AG09319 (cell line): ENCODE results near the gene PPP3CA.
A peak's percentile ranks its signal among the peaks of the same experiment; 100 is the strongest.

Experiments
- DNase-seq: peaks from one replicate; pipeline ENCODE4 v3.0.0-alpha.2; 2010; ENCODE audit warnings: low read depth; ENCODE audit errors: extremely low read depth
- CTCF ChIP-seq: IDR thresholded peaks from 2 replicates; pipeline ENCODE4 v1.5.1; 2011; ENCODE audit warnings: low read depth, mild to moderate bottlenecking, inconsistent platforms, low read length, moderate library complexity

Gene PPP3CA

GRCh38 chr4:101191302-101192098, 155.8 kb downstream of the PPP3CA start:
- peak; percentile 82 for DNase-seq
- no peak for TF ChIP-seq CTCF

- no peak for TF ChIP-seq CTCF
- DNase-seq = no peak
Observed at GRCh38 chr4:101190751-101191150, 156.6 kb downstream of the PPP3CA start.

GRCh38 chr4:101188906-101189305, 158.4 kb downstream of the PPP3CA start:
- no peak for DNase-seq
- no peak for TF ChIP-seq CTCF

GRCh38 chr4:101187841-101188240, 159.5 kb downstream of the PPP3CA start:
- no peak for TF ChIP-seq CTCF
- no peak for DNase-seq

GRCh38 chr4:101186567-101187184, 160.7 kb downstream of the PPP3CA start:
- no peak for DNase-seq

GRCh38 chr4:101184668-101185067, 162.7 kb downstream of the PPP3CA start:
- no peak for TF ChIP-seq CTCF
- no peak for DNase-seq

More at GRCh38 chr4:101186567-101187184, 160.7 kb downstream of the PPP3CA start:
- no peak for TF ChIP-seq CTCF

- TF ChIP-seq CTCF = no peak
- no peak for DNase-seq
Observed at GRCh38 chr4:101183666-101184373, 163.5 kb downstream of the PPP3CA start.
